Cardiac fibroblast (primary cell): Measurements from ENCODE around the gene GRIN2A.

ENCODE experiments used
- DNase-seq, 2 donors: peaks; one replicate each; pipeline versions ENCODE4 v3.0.0 to v3.0.0-alpha.2; 2010; ENCODE audit warnings: low read depth in 2 of 2
- H3K4me3 ChIP-seq, 2 donors: replicated peaks in 1 of 2; 1 replicate in 1 of 2; 2 replicates in 1 of 2; pipeline ENCODE4 v1.5.1; 2011; ENCODE audit warnings: low read depth in 2 of 2, low read length in 2 of 2, mild to moderate bottlenecking in 2 of 2, moderate library complexity in 1 of 2
- CTCF ChIP-seq: IDR thresholded peaks from one replicate; pipeline ENCODE4 v1.5.1; 2011; ENCODE audit warnings: low read depth, mild to moderate bottlenecking, low read length, inconsistent platforms

The GRIN2A gene

GRCh38 chr16:9909072-9909825 is 273.0 kb downstream of the GRIN2A start:
- no peak for TF ChIP-seq CTCF
- H3K4me3 ChIP-seq: no peak overlapping the region
- DNase-seq: no peak

GRCh38 chr16:9908613-9909012 is 273.6 kb downstream of the GRIN2A start:
- DNase-seq: no peak
- TF ChIP-seq CTCF: no peak
- H3K4me3 ChIP-seq: no peak overlapping the region

GRCh38 chr16:9907752-9908151 is 274.5 kb downstream of the GRIN2A start:
- no peak for TF ChIP-seq CTCF
- no peak for DNase-seq
- no peak overlapping the region for H3K4me3 ChIP-seq

GRCh38 chr16:9906218-9906617 is 276.0 kb downstream of the GRIN2A start:
- H3K4me3 ChIP-seq: no peak overlapping the region
- DNase-seq: no peak
- no peak for TF ChIP-seq CTCF

- H3K4me3 ChIP-seq: no peak overlapping the region
- no peak for DNase-seq
- no peak for TF ChIP-seq CTCF
Observed at GRCh38 chr16:9904526-9904925, 277.7 kb downstream of the GRIN2A start.

- TF ChIP-seq CTCF: no peak
- H3K4me3 ChIP-seq: no peak overlapping the region
- no peak for DNase-seq
Observed at GRCh38 chr16:9900576-9900975, 281.7 kb downstream of the GRIN2A start.

- no peak for TF ChIP-seq CTCF
- DNase-seq: no peak
- no peak overlapping the region for H3K4me3 ChIP-seq
Observed at GRCh38 chr16:9898555-9898954, 283.7 kb downstream of the GRIN2A start.
